Muscle of back (tissue), 13 donors: ENCODE data around the gene IVD. TPM values are rescaled to one million over a fixed set of nuclear protein-coding genes. Genes with fewer than 3 reads are reported as not detected.

Experiments
- DNase-seq, 3 donors: peaks; one replicate each; pipeline versions ENCODE4 v3.0.0 to v3.0.0-alpha.2; 2013
- long read RNA-seq, 9 donors: transcript quantifications; one replicate each; lab custom pipeline, GENCODE V29; 2026
- polyA plus RNA-seq, 10 donors: library from polyadenylated mRNA; unstranded; fragments of 120-200 nt; gene quantifications; one replicate each; pipeline ENCODE4 v1.2.1, GENCODE V29; 2013; ENCODE audit not compliant: insufficient read length in 10 of 10

Gene IVD
- polyA plus RNA-seq, result 10 to 100 TPM; 37.2 to 63.6 (median 51.9) TPM
- long read RNA-seq, donor 1, transcript IVD-206 (12 exons, 1,809 nt), result major isoform, 8 of 16 reads
- long read RNA-seq, donor 1, partial matches to known transcripts, result 8 of 16 reads
- long read RNA-seq, donor 1, other reads (novel, unspliced or antisense), result 0 of 16 reads
- long read RNA-seq, donor 2, transcript IVD-206 (12 exons, 1,809 nt), result major isoform, 8 of 8 reads
- long read RNA-seq, donor 2, partial matches to known transcripts, result 0 of 8 reads
- long read RNA-seq, donor 2, other reads (novel, unspliced or antisense), result 0 of 8 reads
- long read RNA-seq, donor 3, result 0 reads
- long read RNA-seq, donor 4, transcript IVD-206 (12 exons, 1,809 nt), result major isoform, 9 of 9 reads
- long read RNA-seq, donor 4, partial matches to known transcripts, result 0 of 9 reads
- long read RNA-seq, donor 4, other reads (novel, unspliced or antisense), result 0 of 9 reads
- long read RNA-seq, donor 5, transcript IVD-206 (12 exons, 1,809 nt), result major isoform, 5 of 5 reads
- long read RNA-seq, donor 5, partial matches to known transcripts, result 0 of 5 reads
- long read RNA-seq, donor 5, other reads (novel, unspliced or antisense), result 0 of 5 reads
- long read RNA-seq, donor 6, transcript IVD-206 (12 exons, 1,809 nt), result major isoform, 10 of 10 reads
- long read RNA-seq, donor 6, partial matches to known transcripts, result 0 of 10 reads
- long read RNA-seq, donor 6, other reads (novel, unspliced or antisense), result 0 of 10 reads
- long read RNA-seq, donor 7, transcript IVD-206 (12 exons, 1,809 nt), result major isoform, 5 of 19 reads
- long read RNA-seq, donor 7, partial matches to known transcripts, result 13 of 19 reads
- long read RNA-seq, donor 7, other reads (novel, unspliced or antisense), result 0 of 19 reads
- long read RNA-seq, donor 8, partial matches to known transcripts, result 0 of 2 reads
- long read RNA-seq, donor 8, other reads (novel, unspliced or antisense), result 0 of 2 reads
- long read RNA-seq, donor 9, partial matches to known transcripts, result 0 of 1 reads
- long read RNA-seq, donor 9, other reads (novel, unspliced or antisense), result 0 of 1 reads

GRCh38 chr15:40405501-40406381 is at the start of gene IVD:
Gene IVD (plus strand): TSS chr15:40405795. CDS start chr15:40405828, 33 bp downstream.
- peak; percentile 93 to 96 (median 94) for DNase-seq

- no peak for DNase-seq
These were observed 49.5 kb upstream of the IVD start for GRCh38 chr15:40355976-40356585.

DNA sequence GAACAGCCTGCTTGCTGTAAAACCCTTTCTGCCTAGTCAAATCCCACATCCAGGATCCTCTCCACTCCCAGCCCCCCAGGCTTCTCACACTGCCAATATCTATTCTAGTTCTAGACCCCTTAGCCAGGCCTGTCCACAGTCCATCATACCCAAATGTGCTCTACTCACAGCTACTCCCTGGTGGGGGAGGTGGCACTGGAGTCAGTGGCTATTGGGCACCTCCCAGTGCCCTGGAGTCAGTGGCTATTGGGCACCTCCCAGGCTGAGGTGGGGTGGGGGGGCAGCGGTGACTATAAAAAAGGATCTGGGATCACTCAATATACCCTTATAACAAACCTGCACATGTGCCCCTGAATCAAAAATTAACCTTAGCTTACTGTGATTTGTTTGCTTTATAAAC is 48.3 kb upstream of the IVD start:
- DNase-seq, result no peak

DNA sequence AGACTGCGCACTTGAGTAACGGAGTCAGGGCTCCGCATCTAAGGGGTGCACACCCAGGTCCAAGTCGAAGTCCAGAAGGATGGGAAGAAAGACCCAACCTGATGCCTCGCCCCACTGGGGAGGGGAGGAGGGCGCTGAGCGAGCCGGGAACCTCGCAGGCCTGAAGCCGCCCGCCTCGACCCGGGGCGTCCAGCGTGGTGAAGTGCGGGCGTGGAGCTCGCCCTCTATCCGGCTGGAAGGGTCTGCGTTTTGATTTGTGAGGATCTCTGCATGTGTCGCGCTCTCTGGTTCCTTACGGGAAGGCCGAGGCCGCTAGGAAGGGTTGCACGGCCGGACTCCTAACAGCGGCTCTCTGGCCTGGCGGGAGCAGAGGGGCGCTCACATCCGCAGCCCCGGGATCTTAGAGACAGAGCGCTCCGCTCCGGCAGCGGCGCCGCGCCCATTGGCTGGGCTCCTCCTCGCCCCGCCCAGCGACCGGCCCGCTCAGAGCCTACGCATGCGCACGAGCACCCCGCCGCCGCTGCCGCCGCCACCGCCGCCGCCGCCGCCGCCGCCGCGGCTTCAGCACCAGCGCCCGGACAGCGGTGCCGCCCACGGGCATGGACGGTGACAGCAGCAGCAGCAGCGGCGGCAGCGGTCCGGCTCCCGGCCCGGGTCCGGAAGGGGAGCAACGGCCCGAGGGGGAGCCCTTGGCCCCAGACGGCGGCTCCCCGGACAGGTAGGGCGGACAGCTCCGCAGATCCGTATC is 47.7 kb upstream of the IVD start, which contains the start of gene DISP2:
DISP2 (plus strand) TSS at position 497 of the 748 bp plus-strand sequence; CDS start at position 600, 103 bp downstream.
- DNase-seq, result peak; percentile 78 to 94 (median 88)

DNA sequence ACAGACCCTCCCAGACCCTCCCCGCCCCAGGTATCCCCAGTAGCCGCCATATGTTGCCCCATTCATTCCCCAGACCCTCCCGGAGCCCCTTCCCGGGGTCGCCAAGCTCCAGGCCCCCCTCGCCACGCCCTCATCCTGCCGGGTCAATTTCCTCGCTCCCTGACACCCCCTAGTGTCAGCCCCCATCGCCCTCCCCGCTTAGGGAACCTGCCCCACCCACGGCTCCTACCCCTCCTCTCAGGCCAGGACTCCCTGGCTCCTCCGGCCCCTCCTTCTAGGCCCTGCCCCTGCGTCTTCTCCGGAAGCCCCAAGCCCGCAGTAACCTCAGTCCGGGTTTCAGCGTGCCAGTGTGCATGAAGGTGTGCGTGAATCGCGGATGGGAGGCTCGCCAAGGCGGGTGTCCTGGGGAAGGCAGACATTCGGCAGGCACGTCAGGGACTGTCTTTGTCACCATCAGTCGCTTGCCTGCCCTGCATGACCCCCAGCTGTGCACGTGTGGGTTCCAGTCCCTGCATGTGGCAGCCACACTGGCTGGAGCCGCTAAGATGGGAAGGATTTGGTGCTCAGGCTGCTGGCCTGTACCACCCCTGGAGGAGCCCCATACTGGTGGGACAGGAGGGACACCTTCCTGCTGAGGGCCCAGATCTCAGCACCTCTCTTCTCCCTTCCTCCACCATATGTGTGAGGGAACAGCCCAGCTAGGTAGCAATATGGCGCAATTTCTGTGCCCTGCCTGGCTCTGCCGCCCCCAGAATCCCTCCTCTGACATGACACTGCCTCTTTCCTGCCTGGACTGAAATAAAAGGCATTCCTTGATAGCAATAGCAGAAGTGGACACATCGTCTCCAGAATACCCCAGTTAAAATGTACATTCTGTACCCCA is 46.9 kb upstream of the IVD start:
- no peak for DNase-seq

GRCh38 chr15:40360015-40360414 is 45.6 kb upstream of the IVD start:
- no peak for DNase-seq

DNA sequence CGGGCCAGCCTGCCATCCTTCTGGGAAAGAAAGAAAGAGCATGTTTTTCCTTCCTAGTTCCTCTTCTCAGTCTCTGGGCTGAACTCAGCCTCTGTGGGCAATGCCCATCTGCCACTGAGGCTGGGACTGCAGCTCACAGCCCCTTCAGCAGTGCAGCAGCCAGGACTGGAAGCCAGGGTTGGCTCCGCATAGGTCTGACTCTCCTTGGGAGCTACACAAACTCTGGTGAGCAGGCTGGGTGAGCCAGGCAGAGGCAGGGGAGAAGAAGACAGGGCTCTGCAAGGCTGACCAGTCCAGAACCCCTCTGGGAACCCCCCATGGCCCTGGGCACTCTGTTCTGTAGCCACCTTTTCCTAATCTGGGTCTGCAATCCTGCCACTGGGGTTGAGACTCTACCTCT is 44.0 kb upstream of the IVD start:
- no peak for DNase-seq

- no peak for DNase-seq
These were observed 42.0 kb upstream of the IVD start for GRCh38 chr15:40363611-40364010.

- DNase-seq, result no peak
These were observed 41.3 kb upstream of the IVD start for GRCh38 chr15:40364251-40364650.

DNA sequence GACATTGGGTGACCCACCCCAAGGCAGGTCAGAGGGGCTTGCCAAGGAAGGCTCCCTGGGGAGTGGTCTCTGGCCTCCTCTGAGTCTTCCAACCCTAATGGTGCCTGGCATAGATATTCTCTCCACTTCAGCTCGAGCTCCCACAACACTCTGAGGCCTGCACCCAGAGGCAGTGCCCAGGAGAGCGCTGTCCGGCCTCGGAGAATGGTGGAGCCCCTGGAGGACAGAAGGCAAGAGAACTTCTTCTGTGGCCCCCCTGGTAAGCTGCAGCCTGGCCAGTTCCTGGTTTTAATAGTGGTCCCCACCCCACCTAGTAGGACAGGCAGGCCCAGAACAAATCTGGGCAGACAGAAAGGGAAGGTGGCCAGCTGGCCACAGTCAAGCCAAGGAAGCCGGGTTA is 40.6 kb upstream of the IVD start:
- no peak for DNase-seq

- no peak for DNase-seq
These were observed 39.8 kb upstream of the IVD start for GRCh38 chr15:40365624-40366456.

GRCh38 chr15:40366457-40367370 is 38.9 kb upstream of the IVD start:
- DNase-seq, result peak in 2 of 3 donors; percentile 50 to 66

GRCh38 chr15:40367371-40367685 is 38.3 kb upstream of the IVD start:
- no peak for DNase-seq

- DNase-seq, result peak; percentile 75 to 89 (median 77)
These were observed 37.6 kb upstream of the IVD start for GRCh38 chr15:40367686-40368611.

GRCh38 chr15:40368719-40369473 is 36.7 kb upstream of the IVD start:
- DNase-seq, result no peak
